ENCODE measurements around the gene NUTM2B.
A peak's percentile ranks its signal among the peaks of the same experiment; 100 is the strongest.
"Not testable (repeated sequence)": the region's sequence is repeated elsewhere in the genome, so short reads cannot be mapped to it uniquely, and the experiment has no call there.

Gene NUTM2B

GRCh38 chr10:79685044-79685685 lies 17.9 kb upstream of the NUTM2B start:
- Histone ChIP-seq H3K4me3 (ENCODE audit: low read length) (peak overlapping the region; percentile 58), H3K4me2 (ENCODE audit: low read length) (peak overlapping the region; percentile 69)
- H3K27me3 ChIP-seq (ENCODE audit: low read depth, low read length); H3K27ac ChIP-seq (ENCODE audit: low read length); H2AFZ ChIP-seq (ENCODE audit: low read depth, low read length); H3K9ac ChIP-seq (ENCODE audit: low read length); H3K9me3 ChIP-seq (ENCODE audit: insufficient read depth, low read length); H3K79me2 ChIP-seq (ENCODE audit: low read length); H4K20me1 ChIP-seq (ENCODE audit: insufficient read depth, low read length); H3K4me1 ChIP-seq (ENCODE audit: low read length); H3K36me3 ChIP-seq (replicated peaks; ENCODE audit: low read depth, low read length): not testable (repeated sequence)
- peak; percentile 49 for TF ChIP-seq CTCF (IDR thresholded peaks at IDR 0.05; ENCODE audit: low read depth, low read length)

GRCh38 chr10:79686595-79686994 lies 16.4 kb upstream of the NUTM2B start:
- not testable (repeated sequence) for H3K4me3 ChIP-seq (ENCODE audit: low read length); H3K27ac ChIP-seq (ENCODE audit: low read length); H4K20me1 ChIP-seq (ENCODE audit: insufficient read depth, low read length); H3K4me2 ChIP-seq (ENCODE audit: low read length); H3K9ac ChIP-seq (ENCODE audit: low read length); H3K4me1 ChIP-seq (ENCODE audit: low read length); H2AFZ ChIP-seq (ENCODE audit: low read depth, low read length); H3K27me3 ChIP-seq (ENCODE audit: low read depth, low read length); H3K9me3 ChIP-seq (ENCODE audit: insufficient read depth, low read length); H3K79me2 ChIP-seq (ENCODE audit: low read length); H3K36me3 ChIP-seq (replicated peaks; ENCODE audit: low read depth, low read length)

GRCh38 chr10:79687406-79688150 lies 15.4 kb upstream of the NUTM2B start:
- not testable (repeated sequence) for H3K36me3 ChIP-seq (replicated peaks; ENCODE audit: low read depth, low read length); H3K27ac ChIP-seq (ENCODE audit: low read length); H3K79me2 ChIP-seq (ENCODE audit: low read length); H3K4me3 ChIP-seq (ENCODE audit: low read length); H2AFZ ChIP-seq (ENCODE audit: low read depth, low read length); H3K9ac ChIP-seq (ENCODE audit: low read length); H3K9me3 ChIP-seq (ENCODE audit: insufficient read depth, low read length); H3K4me1 ChIP-seq (ENCODE audit: low read length); H3K27me3 ChIP-seq (ENCODE audit: low read depth, low read length); H4K20me1 ChIP-seq (ENCODE audit: insufficient read depth, low read length); H3K4me2 ChIP-seq (ENCODE audit: low read length)

GRCh38 chr10:79688798-79689197 lies 14.2 kb upstream of the NUTM2B start:
- H2AFZ ChIP-seq (ENCODE audit: low read depth, low read length); H3K9me3 ChIP-seq (ENCODE audit: insufficient read depth, low read length); H3K27me3 ChIP-seq (ENCODE audit: low read depth, low read length); H4K20me1 ChIP-seq (ENCODE audit: insufficient read depth, low read length); H3K27ac ChIP-seq (ENCODE audit: low read length); H3K9ac ChIP-seq (ENCODE audit: low read length); H3K4me3 ChIP-seq (ENCODE audit: low read length); H3K79me2 ChIP-seq (ENCODE audit: low read length); H3K36me3 ChIP-seq (replicated peaks; ENCODE audit: low read depth, low read length); H3K4me1 ChIP-seq (ENCODE audit: low read length); H3K4me2 ChIP-seq (ENCODE audit: low read length): not testable (repeated sequence)

GRCh38 chr10:79696596-79696995 lies 6.4 kb upstream of the NUTM2B start:
- not testable (repeated sequence) for H3K79me2 ChIP-seq (ENCODE audit: low read length); H3K36me3 ChIP-seq (replicated peaks; ENCODE audit: low read depth, low read length); H3K27me3 ChIP-seq (ENCODE audit: low read depth, low read length); H3K4me2 ChIP-seq (ENCODE audit: low read length); H3K4me3 ChIP-seq (ENCODE audit: low read length); H2AFZ ChIP-seq (ENCODE audit: low read depth, low read length); H3K27ac ChIP-seq (ENCODE audit: low read length); H3K9ac ChIP-seq (ENCODE audit: low read length); H3K9me3 ChIP-seq (ENCODE audit: insufficient read depth, low read length); H4K20me1 ChIP-seq (ENCODE audit: insufficient read depth, low read length); H3K4me1 ChIP-seq (ENCODE audit: low read length)

- H3K9ac ChIP-seq (ENCODE audit: low read length); H2AFZ ChIP-seq (ENCODE audit: low read depth, low read length); H3K27me3 ChIP-seq (ENCODE audit: low read depth, low read length); H3K9me3 ChIP-seq (ENCODE audit: insufficient read depth, low read length); H3K4me3 ChIP-seq (ENCODE audit: low read length); H4K20me1 ChIP-seq (ENCODE audit: insufficient read depth, low read length); H3K36me3 ChIP-seq (replicated peaks; ENCODE audit: low read depth, low read length); H3K27ac ChIP-seq (ENCODE audit: low read length); H3K4me1 ChIP-seq (ENCODE audit: low read length); H3K79me2 ChIP-seq (ENCODE audit: low read length); H3K4me2 ChIP-seq (ENCODE audit: low read length): not testable (repeated sequence)
These were observed 5.9 kb upstream of the NUTM2B start for GRCh38 chr10:79697141-79697540.

- not testable (repeated sequence) for H3K79me2 ChIP-seq (ENCODE audit: low read length); H3K27ac ChIP-seq (ENCODE audit: low read length); H3K27me3 ChIP-seq (ENCODE audit: low read depth, low read length); H2AFZ ChIP-seq (ENCODE audit: low read depth, low read length); H3K36me3 ChIP-seq (replicated peaks; ENCODE audit: low read depth, low read length); H3K4me3 ChIP-seq (ENCODE audit: low read length); H3K9ac ChIP-seq (ENCODE audit: low read length); H3K4me1 ChIP-seq (ENCODE audit: low read length); H4K20me1 ChIP-seq (ENCODE audit: insufficient read depth, low read length); H3K4me2 ChIP-seq (ENCODE audit: low read length); H3K9me3 ChIP-seq (ENCODE audit: insufficient read depth, low read length)
These were observed 2.6 kb upstream of the NUTM2B start for GRCh38 chr10:79700381-79700944.

GRCh38 chr10:79707017-79707416 lies 4.0 kb downstream of the NUTM2B start:
- not testable (repeated sequence) for H4K20me1 ChIP-seq (ENCODE audit: insufficient read depth, low read length); H3K4me3 ChIP-seq (ENCODE audit: low read length); H3K27me3 ChIP-seq (ENCODE audit: low read depth, low read length); H3K36me3 ChIP-seq (replicated peaks; ENCODE audit: low read depth, low read length); H3K4me2 ChIP-seq (ENCODE audit: low read length); H3K4me1 ChIP-seq (ENCODE audit: low read length); H3K9me3 ChIP-seq (ENCODE audit: insufficient read depth, low read length); H3K79me2 ChIP-seq (ENCODE audit: low read length); H3K27ac ChIP-seq (ENCODE audit: low read length); H3K9ac ChIP-seq (ENCODE audit: low read length); H2AFZ ChIP-seq (ENCODE audit: low read depth, low read length)

GRCh38 chr10:79714976-79715375 lies 11.9 kb downstream of the NUTM2B start:
- not testable (repeated sequence) for H3K4me2 ChIP-seq (ENCODE audit: low read length); H3K9me3 ChIP-seq (ENCODE audit: insufficient read depth, low read length); H3K79me2 ChIP-seq (ENCODE audit: low read length); H3K36me3 ChIP-seq (replicated peaks; ENCODE audit: low read depth, low read length); H3K4me3 ChIP-seq (ENCODE audit: low read length); H4K20me1 ChIP-seq (ENCODE audit: insufficient read depth, low read length); H3K4me1 ChIP-seq (ENCODE audit: low read length); H2AFZ ChIP-seq (ENCODE audit: low read depth, low read length); H3K27me3 ChIP-seq (ENCODE audit: low read depth, low read length); H3K27ac ChIP-seq (ENCODE audit: low read length); H3K9ac ChIP-seq (ENCODE audit: low read length)
